ENCODE measurements around the gene ING3.
"Not testable (repeated sequence)": the region's sequence is repeated elsewhere in the genome, so short reads cannot be mapped to it uniquely, and the experiment has no call there.

ING3 gene

GRCh38 chr7:121002048-121002756 lies 51.6 kb downstream of the ING3 start:
- DNase-seq (ENCODE audit: low spot score), result no peak

GRCh38 chr7:121002757-121003200 lies 52.2 kb downstream of the ING3 start:
- no peak for DNase-seq (ENCODE audit: low spot score)

GRCh38 chr7:121003986-121004685 lies 53.6 kb downstream of the ING3 start:
- DNase-seq (ENCODE audit: low spot score), result no peak

GRCh38 chr7:121005058-121005457 lies 54.5 kb downstream of the ING3 start:
- DNase-seq (ENCODE audit: low spot score), result not testable (repeated sequence)

- no peak for DNase-seq (ENCODE audit: low spot score)
Observed at GRCh38 chr7:121005996-121006584, 55.5 kb downstream of the ING3 start.

- DNase-seq (ENCODE audit: low spot score), result no peak
Observed at GRCh38 chr7:121006711-121007315, 56.2 kb downstream of the ING3 start.

- no peak for DNase-seq (ENCODE audit: low spot score)
Observed at GRCh38 chr7:121008816-121009215, 58.2 kb downstream of the ING3 start.

GRCh38 chr7:121011401-121011800 lies 60.8 kb downstream of the ING3 start:
- DNase-seq (ENCODE audit: low spot score), result no peak

GRCh38 chr7:121012170-121012874 lies 61.7 kb downstream of the ING3 start:
- no peak for DNase-seq (ENCODE audit: low spot score)

GRCh38 chr7:121012919-121013318 lies 62.3 kb downstream of the ING3 start:
- DNase-seq (ENCODE audit: low spot score), result no peak

GRCh38 chr7:121015560-121015959 lies 65.0 kb downstream of the ING3 start:
- DNase-seq (ENCODE audit: low spot score), result no peak

- DNase-seq (ENCODE audit: low spot score), result no peak
Observed at GRCh38 chr7:121016966-121017365, 66.4 kb downstream of the ING3 start.

- no peak for DNase-seq (ENCODE audit: low spot score)
Observed at GRCh38 chr7:121017586-121017985, 67.0 kb downstream of the ING3 start.

- no peak for DNase-seq (ENCODE audit: low spot score)
Observed at GRCh38 chr7:121019018-121019417, 68.4 kb downstream of the ING3 start.

- no peak for DNase-seq (ENCODE audit: low spot score)
Observed at GRCh38 chr7:121020249-121020988, 69.8 kb downstream of the ING3 start.

GRCh38 chr7:121020989-121021969 lies 70.7 kb downstream of the ING3 start:
- DNase-seq (ENCODE audit: low spot score), result no peak

- DNase-seq (ENCODE audit: low spot score), result no peak
Observed at GRCh38 chr7:121023194-121023593, 72.6 kb downstream of the ING3 start.

- no peak for DNase-seq (ENCODE audit: low spot score)
Observed at GRCh38 chr7:121023683-121024511, 73.3 kb downstream of the ING3 start.

GRCh38 chr7:121024611-121025010 lies 74.0 kb downstream of the ING3 start:
- no peak for DNase-seq (ENCODE audit: low spot score)

Measured in CD4-positive, alpha-beta T cell treated with Interleukin-6 at 100 ng/mL for 8 hours (primary cell).